ENCODE results near the gene SENP8.

SENP8 gene

DNA sequence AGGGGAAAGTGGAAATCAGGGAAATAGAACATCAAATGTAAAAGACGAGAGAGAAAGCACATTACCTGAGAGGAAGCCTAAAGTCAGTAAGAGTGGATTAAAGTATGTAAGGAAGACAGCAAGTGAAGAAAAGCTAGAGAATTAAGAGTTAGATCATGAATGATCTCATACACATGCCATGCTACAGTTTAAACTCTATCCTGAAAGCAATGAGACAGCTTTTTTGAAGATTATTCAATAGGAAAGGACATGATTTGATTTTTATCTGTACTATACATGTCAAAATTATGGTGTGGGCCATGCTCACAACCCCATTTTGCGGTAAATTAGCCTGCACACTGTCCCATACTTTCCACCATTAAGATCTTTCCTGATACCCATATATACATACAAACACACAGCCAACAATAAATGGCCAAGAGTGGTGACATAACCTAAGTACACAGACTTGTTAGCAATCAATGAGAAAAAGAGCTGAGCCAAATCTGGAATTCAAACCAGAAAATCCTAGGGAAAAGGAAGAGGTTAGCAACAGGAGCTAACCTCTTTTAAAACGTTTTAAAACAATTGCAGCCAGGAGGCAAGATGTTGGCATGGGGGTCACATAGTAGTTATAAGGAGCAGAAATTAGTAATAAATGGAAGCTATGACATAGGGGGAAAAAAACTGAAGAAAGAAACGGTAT lies 4.7 kb upstream of the SENP8 start:
- DNase-seq (ENCODE audit: low read depth), result no peak

DNA sequence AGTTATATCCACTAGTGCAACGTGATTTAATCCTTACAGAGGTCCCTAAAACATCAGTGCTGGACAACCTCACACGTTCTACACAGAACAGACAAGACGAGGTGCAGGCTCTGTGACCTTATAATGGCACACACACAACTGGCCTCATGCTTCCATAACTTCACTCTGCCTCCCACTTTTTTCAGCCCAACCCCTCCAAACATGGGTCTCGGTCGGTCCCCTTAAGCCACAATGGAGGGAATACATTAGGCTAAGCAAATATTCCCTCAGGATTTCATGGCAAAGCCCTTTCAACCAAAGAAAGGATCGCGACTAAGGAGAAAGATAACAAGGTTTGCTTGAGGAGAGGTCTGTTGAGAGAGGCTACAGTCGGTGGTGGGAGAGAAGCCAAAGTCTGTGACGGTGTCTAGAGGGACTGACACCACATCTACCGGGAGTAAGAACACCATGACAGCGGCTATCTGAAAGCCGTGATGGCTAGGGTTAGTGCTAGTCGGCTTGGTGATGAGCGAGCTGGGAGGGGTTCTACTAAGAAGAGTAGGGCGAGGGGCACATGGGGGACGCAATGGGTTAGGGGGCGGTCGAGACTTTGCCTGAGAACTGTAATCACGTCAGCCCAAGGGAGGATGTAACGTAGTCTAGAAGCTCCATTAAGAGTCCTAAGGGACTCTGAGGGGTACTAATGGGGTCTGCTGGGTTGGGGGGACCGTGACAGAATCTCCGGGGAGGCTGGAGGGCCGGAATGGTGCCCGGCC lies 1.3 kb upstream of the SENP8 start:
- no peak for DNase-seq (ENCODE audit: low read depth)

GRCh38 chr15:72117486-72118016 lies 652 bp upstream of the SENP8 start:
- DNase-seq (ENCODE audit: low read depth), result peak; percentile 49

- DNase-seq (ENCODE audit: low read depth), result no peak
These were observed 6.0 kb downstream of the SENP8 start for GRCh38 chr15:72124218-72124617.

DNA sequence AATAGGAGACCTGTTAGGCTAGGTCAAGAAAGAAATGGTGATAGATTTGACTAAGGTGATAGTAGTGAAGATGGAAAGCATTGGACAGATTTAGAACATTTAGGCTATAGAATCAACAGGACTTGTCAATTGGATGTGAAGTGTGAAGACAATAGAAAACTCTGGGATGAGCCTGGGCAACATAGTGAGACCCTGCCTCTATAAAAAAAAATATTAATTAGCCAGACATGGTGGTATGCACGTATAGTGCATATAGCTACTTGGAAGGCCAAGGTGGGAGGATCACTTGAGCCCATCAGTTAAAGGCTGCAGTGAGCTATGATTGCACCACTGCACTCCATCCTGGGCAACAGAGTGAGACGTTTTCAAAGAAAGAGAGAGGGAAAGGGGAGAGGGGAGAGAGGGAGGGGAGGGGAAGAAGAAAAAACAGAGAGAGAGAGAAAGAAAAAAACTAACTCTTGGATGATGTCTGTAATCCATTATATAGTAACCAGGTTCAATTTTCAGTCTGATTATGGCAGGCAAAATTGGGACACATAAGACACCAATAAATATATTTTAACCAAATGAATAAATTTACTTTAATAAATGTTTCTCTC lies 9.6 kb downstream of the SENP8 start:
- DNase-seq (ENCODE audit: low read depth), result no peak

GRCh38 chr15:72128359-72128758 lies 10.2 kb downstream of the SENP8 start:
- DNase-seq (ENCODE audit: low read depth), result no peak

DNA sequence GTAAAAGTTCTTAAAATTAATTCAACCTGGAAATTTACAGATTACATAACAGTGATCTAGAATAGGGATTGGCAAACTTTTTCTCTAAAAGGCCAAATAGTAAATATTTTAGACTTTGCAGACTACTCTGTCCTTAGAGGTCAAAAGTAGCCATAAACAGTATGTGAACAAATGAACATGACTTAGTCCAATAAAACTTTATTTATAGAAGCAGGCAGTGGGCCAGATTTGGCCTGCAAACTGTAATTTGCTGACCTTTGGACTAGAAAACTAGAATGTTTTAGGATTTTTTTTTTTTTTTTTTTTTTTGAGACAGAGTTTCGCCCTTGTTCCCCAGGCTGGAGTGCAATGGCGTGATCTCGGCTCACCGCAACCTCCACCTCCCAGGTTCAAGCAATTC lies 12.1 kb downstream of the SENP8 start:
- no peak for DNase-seq (ENCODE audit: low read depth)

DNA sequence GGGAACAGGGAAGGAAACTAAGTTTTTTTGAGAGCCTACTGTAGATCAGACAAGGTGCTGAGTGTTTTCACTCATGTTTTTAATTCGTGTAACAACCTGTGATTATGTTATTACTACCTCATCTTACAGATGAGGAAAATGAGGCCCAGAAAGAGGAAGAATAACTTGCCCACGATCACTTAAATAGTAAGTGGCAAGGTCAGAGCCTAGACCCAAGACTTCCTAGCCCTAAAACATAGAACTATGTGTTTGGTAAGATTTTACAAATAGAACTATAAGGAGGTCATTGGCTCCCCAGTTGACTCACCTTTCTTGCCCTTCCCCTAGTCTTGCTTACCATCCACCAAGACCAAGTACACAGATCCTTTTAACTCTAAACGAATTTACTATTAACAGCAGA lies 13.7 kb downstream of the SENP8 start:
- no peak for DNase-seq (ENCODE audit: low read depth)

- no peak for DNase-seq (ENCODE audit: low read depth)
These were observed 15.0 kb downstream of the SENP8 start for GRCh38 chr15:72133211-72133610.

- no peak for DNase-seq (ENCODE audit: low read depth)
These were observed 17.5 kb downstream of the SENP8 start for GRCh38 chr15:72135719-72136118.

- DNase-seq (ENCODE audit: low read depth), result no peak
These were observed 18.2 kb downstream of the SENP8 start for GRCh38 chr15:72136170-72137051.

DNA sequence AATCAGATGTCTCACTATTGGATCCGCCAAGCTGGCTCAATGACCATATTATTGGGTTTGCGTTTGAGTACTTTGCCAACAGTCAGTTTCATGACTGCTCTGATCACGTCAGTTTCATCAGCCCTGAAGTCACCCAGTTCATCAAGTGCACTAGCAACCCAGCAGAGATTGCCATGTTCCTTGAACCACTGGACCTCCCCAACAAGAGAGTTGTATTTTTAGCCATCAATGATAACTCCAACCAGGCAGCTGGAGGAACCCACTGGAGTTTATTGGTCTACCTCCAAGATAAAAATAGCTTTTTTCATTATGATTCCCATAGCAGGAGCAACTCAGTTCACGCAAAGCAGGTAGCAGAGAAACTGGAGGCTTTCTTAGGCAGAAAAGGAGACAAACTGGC lies 21.5 kb downstream of the SENP8 start:
- no peak for DNase-seq (ENCODE audit: low read depth)

DNA sequence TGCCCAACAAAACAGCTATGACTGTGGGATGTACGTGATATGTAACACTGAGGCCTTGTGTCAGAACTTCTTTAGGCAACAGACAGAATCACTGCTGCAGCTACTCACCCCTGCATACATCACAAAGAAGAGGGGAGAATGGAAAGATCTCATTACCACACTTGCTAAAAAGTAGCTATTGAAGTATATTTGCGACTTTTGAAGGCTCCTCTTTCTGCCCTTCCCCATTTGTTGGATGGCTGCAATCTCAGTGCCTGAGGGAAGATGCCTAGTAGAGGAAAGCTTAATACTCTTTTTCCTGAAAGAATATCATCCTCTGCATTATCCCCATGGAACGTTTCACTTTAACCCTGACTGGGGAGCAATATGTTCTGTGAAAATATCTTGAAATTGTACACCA lies 21.9 kb downstream of the SENP8 start:
- no peak for DNase-seq (ENCODE audit: low read depth)

DNA sequence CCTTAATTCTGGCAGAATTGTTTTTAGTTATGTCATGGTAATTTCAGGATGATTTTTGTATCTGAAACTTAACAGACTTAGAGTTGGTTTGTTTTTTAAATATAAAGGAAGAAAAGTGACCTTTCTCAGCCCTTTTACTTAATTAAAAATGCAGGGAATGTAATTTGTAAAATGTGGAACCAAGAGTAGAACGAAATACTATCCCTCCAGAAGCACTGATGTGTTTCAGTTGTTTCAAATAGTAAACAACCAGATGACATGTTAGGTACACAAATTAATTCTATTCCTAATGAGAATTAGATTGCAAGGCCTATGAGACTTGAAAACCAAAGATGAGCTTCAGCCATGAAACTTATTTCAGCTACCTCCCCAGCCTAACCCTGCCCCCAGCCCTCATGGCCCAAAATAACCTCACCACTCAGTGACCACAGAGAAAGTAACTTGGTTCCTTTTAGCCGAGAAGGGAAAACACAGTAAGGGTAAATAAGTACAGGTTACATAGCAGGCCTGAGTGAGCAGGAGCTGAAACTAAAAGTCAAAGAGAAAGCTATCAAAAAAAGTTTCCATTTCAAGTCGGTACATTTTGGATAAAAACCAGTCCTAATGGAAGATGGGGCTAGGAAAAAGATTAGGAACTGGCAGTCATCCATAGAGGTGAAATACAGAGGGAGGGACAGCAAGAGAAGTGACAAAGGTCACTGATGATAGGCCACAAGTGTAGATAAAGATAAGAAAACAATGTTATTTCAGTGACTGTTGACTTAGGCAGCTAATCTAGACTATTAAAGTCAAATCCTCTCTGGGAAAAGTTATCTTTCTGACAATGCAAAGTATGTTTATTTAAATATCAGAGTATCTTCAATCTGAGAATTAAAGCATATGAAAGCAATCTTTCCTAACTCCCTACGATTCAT lies 23.2 kb downstream of the SENP8 start:
- no peak for DNase-seq (ENCODE audit: low read depth)

- DNase-seq (ENCODE audit: low read depth), result no peak
These were observed 28.0 kb downstream of the SENP8 start for GRCh38 chr15:72146221-72146620.

DNA sequence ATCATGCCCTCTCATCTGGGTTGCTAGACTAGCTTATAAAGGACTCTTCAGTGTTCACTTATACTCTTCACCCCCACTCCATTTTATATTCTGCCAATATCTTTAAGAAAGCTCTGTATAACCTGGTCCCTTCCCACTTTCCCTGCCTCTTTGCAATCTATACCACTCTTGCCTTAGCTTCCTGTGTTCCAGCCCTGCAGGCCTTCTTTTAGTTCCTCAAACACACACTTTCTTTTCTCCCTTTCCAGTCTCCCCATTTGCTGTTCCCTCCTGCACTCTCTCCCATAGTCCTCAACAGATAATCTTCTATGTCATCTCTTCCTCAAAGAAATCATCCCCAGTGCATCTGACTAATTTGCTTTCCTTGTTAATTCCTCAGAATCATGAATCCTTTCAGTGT lies 28.7 kb downstream of the SENP8 start:
- DNase-seq (ENCODE audit: low read depth), result no peak

DNA sequence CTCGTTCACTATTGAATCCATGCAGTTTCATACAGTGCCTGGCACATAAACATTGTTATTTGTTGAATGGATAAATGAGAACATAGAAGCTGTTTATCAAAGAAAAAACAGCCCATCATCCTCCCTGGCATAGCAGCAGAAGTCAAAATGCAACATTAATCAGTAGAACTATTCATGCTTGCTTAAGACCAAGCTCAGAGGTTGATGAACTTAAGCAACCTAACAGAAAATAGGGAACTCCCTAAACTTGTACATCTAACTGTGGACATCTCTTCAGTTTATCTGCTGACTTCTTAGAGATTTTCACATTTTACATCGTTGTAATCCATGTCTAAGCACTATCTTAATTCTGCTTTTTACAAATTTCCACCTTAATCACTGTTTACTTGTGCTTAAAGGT lies 29.2 kb downstream of the SENP8 start:
- DNase-seq (ENCODE audit: low read depth), result no peak

DNA sequence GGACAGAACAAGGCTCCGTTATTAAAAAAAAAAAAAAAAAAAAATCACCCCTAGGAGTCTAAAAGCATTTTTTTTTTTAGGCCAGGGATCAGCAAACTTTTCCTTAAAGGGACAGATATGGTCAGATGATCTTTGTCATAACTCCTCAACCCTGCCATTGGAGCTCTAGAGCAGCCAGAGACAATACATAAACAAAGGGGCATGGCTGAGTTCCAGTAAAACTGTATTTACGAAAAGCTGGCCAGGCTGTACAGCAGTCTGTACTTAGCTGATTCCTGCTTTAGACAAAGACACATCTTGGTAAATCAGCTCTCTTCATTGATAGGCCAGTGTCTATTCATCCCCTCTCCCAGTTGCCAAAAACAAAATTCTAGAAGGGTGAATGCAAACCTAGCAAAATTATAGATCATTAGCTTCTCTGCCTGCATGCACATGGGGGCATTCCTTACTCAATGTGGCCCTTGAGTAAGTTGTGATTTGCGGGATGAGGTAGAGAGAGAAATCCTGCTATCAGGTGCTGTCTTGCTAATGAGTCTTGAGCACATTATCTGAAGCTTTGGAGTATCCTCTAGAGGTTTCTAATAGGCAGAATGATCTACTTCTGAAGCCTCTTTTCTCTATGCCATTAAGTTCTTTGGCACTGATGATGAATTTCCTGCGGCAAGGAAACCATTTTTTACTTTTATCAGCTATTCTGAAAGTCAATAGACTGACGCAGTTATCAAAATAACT lies 35.2 kb downstream of the SENP8 start:
- no peak for DNase-seq (ENCODE audit: low read depth)

GRCh38 chr15:72154316-72154715 lies 36.1 kb downstream of the SENP8 start:
- DNase-seq (ENCODE audit: low read depth), result no peak

- DNase-seq (ENCODE audit: low read depth), result no peak
These were observed 36.9 kb downstream of the SENP8 start for GRCh38 chr15:72155003-72155621.
